Forelimb muscle (tissue), 1 donor: ENCODE data around the gene TMEM14A. TPM values are rescaled to one million over a fixed set of nuclear protein-coding genes. Genes with fewer than 3 reads are reported as not detected.
"Not testable (repeated sequence)": the region's sequence is repeated elsewhere in the genome, so short reads cannot be mapped to it uniquely, and the experiment has no call there.

Experiments used
- DNase-seq: peaks from one replicate; pipeline ENCODE4 v3.0.0-alpha.2; 2013; ENCODE audit warnings: low read depth
- polyA plus RNA-seq: library from polyadenylated mRNA; unstranded; fragments of 120-200 nt; gene quantifications from one replicate; pipeline ENCODE4 v1.2.1, GENCODE V29; 2013; ENCODE audit not compliant: insufficient read length

The TMEM14A gene
- polyA plus RNA-seq = 14.5 TPM

- peak; percentile 75 for DNase-seq
Observed at GRCh38 chr6:52670502-52671409, at the start of gene TMEM14A. TMEM14A (plus strand) TSS chr6:52671113; CDS start chr6:52677103, 5,990 bp downstream.

- no peak for DNase-seq
Observed at GRCh38 chr6:52621631-52622030, 49.3 kb upstream of the TMEM14A start.

GRCh38 chr6:52622810-52623209 lies 48.1 kb upstream of the TMEM14A start:
- DNase-seq = no peak

GRCh38 chr6:52632011-52632410 lies 38.9 kb upstream of the TMEM14A start:
- DNase-seq = no peak

- no peak for DNase-seq
Observed at GRCh38 chr6:52634211-52634610, 36.7 kb upstream of the TMEM14A start.

GRCh38 chr6:52635049-52635577 lies 35.8 kb upstream of the TMEM14A start:
- no peak for DNase-seq

- no peak for DNase-seq
Observed at GRCh38 chr6:52636830-52637229, 34.1 kb upstream of the TMEM14A start.

- no peak for DNase-seq
Observed at GRCh38 chr6:52639493-52639892, 31.4 kb upstream of the TMEM14A start.

- DNase-seq = no peak
Observed at GRCh38 chr6:52640170-52640569, 30.7 kb upstream of the TMEM14A start.

- no peak for DNase-seq
Observed at GRCh38 chr6:52640916-52641315, 30.0 kb upstream of the TMEM14A start.

GRCh38 chr6:52641388-52641787 lies 29.5 kb upstream of the TMEM14A start:
- DNase-seq = no peak

GRCh38 chr6:52641826-52642225 lies 29.1 kb upstream of the TMEM14A start:
- DNase-seq = peak; percentile 19

- no peak for DNase-seq
Observed at GRCh38 chr6:52642368-52642767, 28.5 kb upstream of the TMEM14A start.

- no peak for DNase-seq
Observed at GRCh38 chr6:52643158-52643557, 27.8 kb upstream of the TMEM14A start.

- no peak for DNase-seq
Observed at GRCh38 chr6:52644253-52644652, 26.7 kb upstream of the TMEM14A start.

GRCh38 chr6:52645976-52646375 lies 24.9 kb upstream of the TMEM14A start:
- no peak for DNase-seq

GRCh38 chr6:52647199-52647598 lies 23.7 kb upstream of the TMEM14A start:
- DNase-seq = no peak

- DNase-seq = no peak
Observed at GRCh38 chr6:52649536-52650160, 21.3 kb upstream of the TMEM14A start.

GRCh38 chr6:52650941-52651340 lies 20.0 kb upstream of the TMEM14A start:
- no peak for DNase-seq

- no peak for DNase-seq
Observed at GRCh38 chr6:52653151-52653550, 17.8 kb upstream of the TMEM14A start.

GRCh38 chr6:52654007-52654406 lies 16.9 kb upstream of the TMEM14A start:
- no peak for DNase-seq

GRCh38 chr6:52654592-52654991 lies 16.3 kb upstream of the TMEM14A start:
- DNase-seq = no peak

- not testable (repeated sequence) for DNase-seq
Observed at GRCh38 chr6:52655941-52656340, 15.0 kb upstream of the TMEM14A start.
